ENCODE data around the gene CNST.
"Not testable (repeated sequence)": the region's sequence is repeated elsewhere in the genome, so short reads cannot be mapped to it uniquely, and the experiment has no call there.

The CNST gene

GRCh38 chr1:246678816-246679793 lies 112.8 kb downstream of the CNST start:
- no peak for DNase-seq (ENCODE audit: low spot score)

- no peak for DNase-seq (ENCODE audit: low spot score)
Observed at GRCh38 chr1:246679794-246680177, 113.5 kb downstream of the CNST start.

- DNase-seq (ENCODE audit: low spot score) = no peak
Observed at GRCh38 chr1:246680190-246680589, 113.9 kb downstream of the CNST start.

GRCh38 chr1:246680696-246681130 lies 114.5 kb downstream of the CNST start:
- DNase-seq (ENCODE audit: low spot score) = no peak

- DNase-seq (ENCODE audit: low spot score) = no peak
Observed at GRCh38 chr1:246681900-246682895, 115.9 kb downstream of the CNST start.

- DNase-seq (ENCODE audit: low spot score) = no peak
Observed at GRCh38 chr1:246683521-246683920, 117.3 kb downstream of the CNST start.

- DNase-seq (ENCODE audit: low spot score) = no peak
Observed at GRCh38 chr1:246687002-246687401, 120.7 kb downstream of the CNST start.

GRCh38 chr1:246689409-246690008 lies 123.3 kb downstream of the CNST start:
- DNase-seq (ENCODE audit: low spot score) = peak; percentile 88

GRCh38 chr1:246690100-246690499 lies 123.8 kb downstream of the CNST start:
- DNase-seq (ENCODE audit: low spot score) = no peak

GRCh38 chr1:246691622-246692495 lies 125.6 kb downstream of the CNST start:
- DNase-seq (ENCODE audit: low spot score) = no peak

GRCh38 chr1:246694213-246694895 lies 128.1 kb downstream of the CNST start:
- DNase-seq (ENCODE audit: low spot score) = not testable (repeated sequence)

GRCh38 chr1:246695136-246695535 lies 128.9 kb downstream of the CNST start:
- no peak for DNase-seq (ENCODE audit: low spot score)

GRCh38 chr1:246695666-246696065 lies 129.4 kb downstream of the CNST start:
- no peak for DNase-seq (ENCODE audit: low spot score)

GRCh38 chr1:246698466-246699094 lies 132.3 kb downstream of the CNST start:
- DNase-seq (ENCODE audit: low spot score) = no peak

- peak; percentile 94 for DNase-seq (ENCODE audit: low spot score)
Observed at GRCh38 chr1:246699095-246699735, 133.0 kb downstream of the CNST start.

GRCh38 chr1:246703581-246703980 lies 137.3 kb downstream of the CNST start:
- DNase-seq (ENCODE audit: low spot score) = no peak

- no peak for DNase-seq (ENCODE audit: low spot score)
Observed at GRCh38 chr1:246705368-246705767, 139.1 kb downstream of the CNST start.

- DNase-seq (ENCODE audit: low spot score) = no peak
Observed at GRCh38 chr1:246708166-246708565, 141.9 kb downstream of the CNST start.

GRCh38 chr1:246709196-246709595 lies 142.9 kb downstream of the CNST start:
- DNase-seq (ENCODE audit: low spot score) = no peak
